HCT116 (cell line): ENCODE results near the gene RNU6-9. TPM values are rescaled to one million over a fixed set of nuclear protein-coding genes. Genes with fewer than 3 reads are reported as not detected.

Experiments used
- ATAC-seq: fragments of 200-7000 bp; cut with Tn5 transposase; 2 replicates; pipeline ENCODE4 v1.9.1; 2020; ENCODE audit warnings: mild to moderate bottlenecking, moderate library complexity
- BruUV-seq: library from RNA; stranded (reverse); fragments of 400-500 nt; replicated peaks from 2 replicates; lab custom pipeline; 2021; lab: Mats Ljungman, UMichigan
- CTCF ChIA-PET: fragments of 300-600 bp; sonication (Branson Sonifier 250); formaldehyde crosslinking; loops from one replicate; lab custom pipeline; 2021; ENCODE audit warnings: antibody characterized with exemption; lab: Charles Lee
- POLR2A ChIA-PET: fragments of 300-600, 350-600 bp; sonication (Branson Sonifier 250); formaldehyde crosslinking; loops from one replicate; lab custom pipeline; 2021; ENCODE audit warnings: antibody characterized with exemption; lab: Charles Lee
- RAD21 ChIA-PET, 2 experiments: fragments of 300-600 bp; sonication (Branson Sonifier 250); formaldehyde crosslinking; loops; one replicate each; lab custom pipeline; 2023; ENCODE audit warnings: low total read pairs in 2 of 2; ENCODE audit not compliant: uncharacterized antibody in 2 of 2, unreplicated experiment in 2 of 2, low non-redundant PET in 1 of 2; lab: Charles Lee
- DNase-seq: peaks from one replicate; pipeline ENCODE4 v3.0.0-alpha.2; 2010; ENCODE audit warnings: low read depth, low spot score
- H2AFZ ChIP-seq: fragments of 200-600 bp; shearing (Covaris generic), sonication (generic); 2 replicates; pipeline ENCODE4 v1.6.1; 2017; ENCODE audit warnings: low read depth, mixed run types, mixed read lengths, antibody characterized with exemption, low read length; ENCODE audit not compliant: poor library complexity, severe bottlenecking
- H3K27ac ChIP-seq: 2 replicates; pipeline ENCODE4 v1.5.1; 2012; ENCODE audit warnings: low read depth, low read length
- H3K27me3 ChIP-seq: fragments of 200-600 bp; sonication (generic); 2 replicates; pipeline ENCODE4 v1.6.1; 2016; ENCODE audit warnings: mixed run types, low read length, mixed read lengths; ENCODE audit not compliant: insufficient read depth
- H3K36me3 ChIP-seq, 2 experiments: fragments of 200-500 bp in 1 of 2; fragments of 200-600 bp in 1 of 2; sonication (Bioruptor generic) in 1 of 2; sonication (generic) in 1 of 2; 2 replicates each; pipeline versions ENCODE4 v1.5.1 to v1.6.1; 2014 to 2016; ENCODE audit warnings: low read length in 2 of 2, inconsistent platforms in 1 of 2, mixed read lengths in 1 of 2, mixed run types in 1 of 2; ENCODE audit not compliant: insufficient read depth in 2 of 2, control insufficient read depth in 1 of 2
- H3K4me1 ChIP-seq, 2 experiments: fragments of 200-600 bp in 1 of 2; sonication (generic) in 1 of 2; 2 replicates each; pipeline versions ENCODE4 v1.5.1 to v1.6.1; 2012 to 2017; ENCODE audit warnings: low read length in 2 of 2, inconsistent platforms in 1 of 2, mild to moderate bottlenecking in 1 of 2, mixed read lengths in 1 of 2, mixed run types in 1 of 2, moderate library complexity in 1 of 2; ENCODE audit not compliant: insufficient read depth in 2 of 2, control insufficient read depth in 1 of 2
- H3K4me2 ChIP-seq: fragments of 200-600 bp; sonication (generic); 2 replicates; pipeline ENCODE4 v1.6.1; 2017; ENCODE audit warnings: mixed run types, low read length, mixed read lengths
- H3K4me3 ChIP-seq, 2 experiments: fragments of 200-600 bp in 1 of 2; sonication (generic) in 1 of 2; replicated peaks in 1 of 2; 2 replicates each; pipeline ENCODE4 v1.5.1; 2011 to 2016; ENCODE audit warnings: low read length in 2 of 2, control low read depth in 1 of 2, low read depth in 1 of 2, mild to moderate bottlenecking in 1 of 2, mixed read lengths in 1 of 2, mixed run types in 1 of 2
- H3K79me2 ChIP-seq: fragments of 200-600 bp; sonication (generic); 2 replicates; pipeline ENCODE4 v1.6.1; 2017; ENCODE audit warnings: mild to moderate bottlenecking, mixed run types, low read length, moderate library complexity, mixed read lengths; ENCODE audit not compliant: insufficient read depth
- H3K9ac ChIP-seq: fragments of 200-600 bp; sonication (generic); 2 replicates; pipeline ENCODE4 v1.6.1; 2016; ENCODE audit warnings: low read length, mixed read lengths
- H3K9me2 ChIP-seq: fragments of 200-600 bp; sonication (generic), shearing (Covaris generic); 2 replicates; pipeline ENCODE4 v1.6.1; 2017; ENCODE audit warnings: mixed run types, mild to moderate bottlenecking, moderate library complexity; ENCODE audit not compliant: insufficient read depth
- H3K9me3 ChIP-seq, 2 experiments: fragments of 200-500 bp in 1 of 2; fragments of 200-600 bp in 1 of 2; sonication (Bioruptor generic) in 1 of 2; sonication (generic) in 1 of 2; 2 replicates each; pipeline ENCODE4 v1.6.1; 2014 to 2017; ENCODE audit warnings: low read length in 2 of 2, mixed read lengths in 2 of 2, inconsistent platforms in 1 of 2, low read depth in 1 of 2, mild to moderate bottlenecking in 1 of 2, mixed run types in 1 of 2, moderate library complexity in 1 of 2; ENCODE audit not compliant: control insufficient read depth in 1 of 2, insufficient read depth in 1 of 2
- H4K20me1 ChIP-seq: fragments of 200-600 bp; sonication (generic), shearing (Covaris generic); 2 replicates; pipeline ENCODE4 v1.6.1; 2017; ENCODE audit warnings: mixed run types, mild to moderate bottlenecking, moderate library complexity; ENCODE audit not compliant: insufficient read depth
- CBX3 ChIP-seq: IDR thresholded peaks from 2 replicates; pipeline ENCODE4 v1.6.1; 2012; ENCODE audit warnings: low read depth
- EGR1 ChIP-seq: IDR thresholded peaks from 2 replicates; pipeline ENCODE4 v1.6.1; 2012; ENCODE audit warnings: low read depth
- ELF1 ChIP-seq: IDR thresholded peaks from 2 replicates; pipeline ENCODE4 v1.6.1; 2012; ENCODE audit warnings: low read depth, borderline replicate concordance
- EZH2 ChIP-seq: fragments of 200-600 bp; sonication (generic); IDR thresholded peaks from 2 replicates; pipeline ENCODE4 v1.6.1; 2017; ENCODE audit warnings: antibody characterized with exemption, mixed run types
- FOSL1 ChIP-seq: IDR thresholded peaks from 2 replicates; pipeline ENCODE4 v1.6.1; 2012; ENCODE audit warnings: low read depth
- JUND ChIP-seq: IDR thresholded peaks from 2 replicates; pipeline ENCODE4 v1.6.1; 2012
- POLR2A ChIP-seq: IDR thresholded peaks from 2 replicates; pipeline ENCODE4 v1.7.0; 2011; ENCODE audit warnings: borderline replicate concordance; ENCODE audit not compliant: insufficient read depth, insufficient read length; ENCODE audit errors: extremely low read depth
- POLR2AphosphoS5 ChIP-seq: IDR thresholded peaks from 2 replicates; pipeline ENCODE4 v1.6.1; 2011; ENCODE audit warnings: mild to moderate bottlenecking, low read depth, low read length, moderate library complexity
- RAD21 ChIP-seq: IDR thresholded peaks from 2 replicates; pipeline ENCODE4 v1.6.1; 2012; ENCODE audit warnings: low read depth, mild to moderate bottlenecking
- SIN3A ChIP-seq: IDR thresholded peaks from 2 replicates; pipeline ENCODE4 v1.6.1; 2012; ENCODE audit warnings: low read depth
- SP1 ChIP-seq: IDR thresholded peaks from 2 replicates; pipeline ENCODE4 v1.6.1; 2012; ENCODE audit warnings: low read depth
- SRF ChIP-seq: IDR thresholded peaks from 2 replicates; pipeline ENCODE4 v1.6.1; 2012; ENCODE audit warnings: low read depth
- TCF7L2 ChIP-seq: IDR thresholded peaks from 2 replicates; pipeline ENCODE4 v1.7.0; 2011; ENCODE audit warnings: borderline replicate concordance, inconsistent platforms; ENCODE audit not compliant: insufficient read depth, insufficient read length; ENCODE audit errors: extremely low read depth
- YY1 ChIP-seq: IDR thresholded peaks from 2 replicates; pipeline ENCODE4 v1.6.1; 2011; ENCODE audit warnings: low read length, low read depth, moderate library complexity, mild to moderate bottlenecking; ENCODE audit not compliant: insufficient replicate concordance; ENCODE audit errors: extremely low read depth
- ZBTB33 ChIP-seq: IDR thresholded peaks from 2 replicates; pipeline ENCODE4 v1.6.1; 2011; ENCODE audit warnings: mild to moderate bottlenecking, low read length, moderate library complexity; ENCODE audit not compliant: insufficient replicate concordance; ENCODE audit errors: extremely low read depth
- ZFX ChIP-seq: fragments of 450-650 bp; IDR thresholded peaks from 2 replicates; pipeline ENCODE4 v1.6.1; 2017
- ZNF274 ChIP-seq: fragments of 200-500 bp; sonication (Bioruptor generic); IDR thresholded peaks from 2 replicates; pipeline ENCODE4 v1.6.1; 2014; ENCODE audit warnings: mild to moderate bottlenecking, low read depth, low read length, inconsistent platforms
- intact Hi-C: fragments of 100-400 bp; cut with micrococcal nuclease; formaldehyde crosslinking; loops from 2 replicates; pipeline ENCODE4 v1.10.0; 2022
- total RNA-seq: library from RNA; stranded (reverse); gene quantifications from one replicate; pipeline ENCODE4 v1.2.1, GENCODE V29; 2021; ENCODE audit not compliant: unreplicated experiment
- TF ChIP-seq, protein P1 (sequence below): IDR thresholded peaks from 2 replicates; pipeline ENCODE4 v1.6.1; 2012
- TF ChIP-seq, protein P2 (sequence below), 3 experiments: fragments of 200-600 bp in 1 of 3; sonication (generic) in 1 of 3; IDR thresholded peaks in 2 of 3; conservative IDR thresholded peaks in 1 of 3; 2 replicates each; pipeline ENCODE4 v1.5.1; 2012 to 2017; ENCODE audit warnings: low read depth in 2 of 3, low read length in 2 of 3, antibody characterized with exemption in 1 of 3, borderline replicate concordance in 1 of 3, control low read depth in 1 of 3, mild to moderate bottlenecking in 1 of 3, mixed read lengths in 1 of 3, mixed run types in 1 of 3, moderate library complexity in 1 of 3; ENCODE audit not compliant: insufficient read depth in 1 of 3

Gene RNU6-9
- total RNA-seq, 1 experiment from 2014 or later = not detected

- TF ChIP-seq ZBTB33 (no peak), ZFX (no peak), SP1 (no peak), POLR2AphosphoS5 (no peak), TCF7L2 (no peak), RAD21 (no peak), ELF1 (no peak)
Observed at GRCh38 chr19:898663-899062, 5.4 kb downstream of the RNU6-9 start (continued).

DNA sequence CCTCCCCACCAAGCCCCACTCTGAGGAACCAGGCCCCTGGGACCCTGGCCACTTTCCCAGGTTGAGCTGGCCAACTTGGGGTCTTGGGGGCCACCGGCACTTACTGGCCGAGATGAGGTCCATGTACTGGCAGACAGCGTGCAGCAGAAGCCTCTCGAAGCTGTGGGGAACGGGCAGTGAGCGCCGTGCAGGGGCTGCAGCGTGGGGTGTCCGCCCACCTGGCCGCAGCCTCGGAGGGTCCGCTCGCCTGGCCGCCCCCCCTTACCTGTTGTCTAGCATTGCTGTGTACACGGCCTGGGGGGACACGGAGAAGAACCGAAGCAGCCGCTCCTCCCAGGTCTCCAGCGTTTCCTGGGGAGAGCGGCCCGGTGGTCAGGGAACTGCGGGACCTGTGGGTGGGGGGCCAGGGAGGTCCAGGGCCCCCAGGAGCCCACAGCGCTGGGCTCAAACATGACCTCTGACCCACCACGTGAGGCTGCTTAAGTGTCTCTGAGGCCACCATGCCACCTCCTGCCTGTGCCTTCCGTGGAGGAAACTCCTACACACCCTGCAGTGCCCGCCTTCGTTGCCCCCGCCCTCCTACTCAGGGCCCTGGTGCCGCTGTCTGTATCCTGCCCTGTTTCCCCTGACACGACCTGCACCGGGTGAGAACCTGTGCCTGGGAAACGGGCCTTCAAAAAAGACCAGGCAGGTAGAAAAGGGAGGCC is 6.2 kb downstream of the RNU6-9 start:
- Histone ChIP-seq H3K4me3 (no peak overlapping the region), H3K9me2 (no peaks in the 10 kb centered on the region), H3K9ac (no peak overlapping the region), H3K79me2 (peaks cover 15% of the 10 kb centered on the region; the same call in 1 of the 2 replicates), H3K4me2 (no peak overlapping the region), H3K27me3 (no peaks in the 10 kb centered on the region), H3K9me3 (no peaks in the 10 kb centered on the region), H4K20me1 (no peaks in the 10 kb centered on the region), H3K27ac (peak overlapping the region; percentile 49; the same call in 1 of the 2 replicates), H3K36me3 (peaks cover 6 to 7% of the 10 kb centered on the region in 2 experiments; a peak in 3 of 4 replicates), H2AFZ (no peak overlapping the region), H3K4me1 (peaks cover 6 to 16% of the 10 kb centered on the region in 2 experiments; a peak in 3 of 4 replicates)
- RAD21 ChIA-PET = no interaction called here
- CTCF ChIA-PET = no interaction called here
- intact Hi-C loops = no loop called here
- ATAC-seq (no peak), DNase-seq (no peak)
- BruUV-seq = no TSS peak
- POLR2A ChIA-PET = no interaction called here
- TF ChIP-seq YY1 (no peak), CBX3 (no peak), SP1 (no peak), SIN3A (no peak), POLR2AphosphoS5 (no peak), POLR2A (no peak), JUND (no peak), RAD21 (no peak), ZFX (no peak), ELF1 (no peak), FOSL1 (no peak), SRF (no peak), ZNF274 (no peak), EGR1 (no peak), EZH2 (no peak), ZBTB33 (no peak)
- TF ChIP-seq, protein P1, sequence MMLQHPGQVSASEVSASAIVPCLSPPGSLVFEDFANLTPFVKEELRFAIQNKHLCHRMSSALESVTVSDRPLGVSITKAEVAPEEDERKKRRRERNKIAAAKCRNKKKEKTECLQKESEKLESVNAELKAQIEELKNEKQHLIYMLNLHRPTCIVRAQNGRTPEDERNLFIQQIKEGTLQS = no peak
- TF ChIP-seq, protein P2, sequence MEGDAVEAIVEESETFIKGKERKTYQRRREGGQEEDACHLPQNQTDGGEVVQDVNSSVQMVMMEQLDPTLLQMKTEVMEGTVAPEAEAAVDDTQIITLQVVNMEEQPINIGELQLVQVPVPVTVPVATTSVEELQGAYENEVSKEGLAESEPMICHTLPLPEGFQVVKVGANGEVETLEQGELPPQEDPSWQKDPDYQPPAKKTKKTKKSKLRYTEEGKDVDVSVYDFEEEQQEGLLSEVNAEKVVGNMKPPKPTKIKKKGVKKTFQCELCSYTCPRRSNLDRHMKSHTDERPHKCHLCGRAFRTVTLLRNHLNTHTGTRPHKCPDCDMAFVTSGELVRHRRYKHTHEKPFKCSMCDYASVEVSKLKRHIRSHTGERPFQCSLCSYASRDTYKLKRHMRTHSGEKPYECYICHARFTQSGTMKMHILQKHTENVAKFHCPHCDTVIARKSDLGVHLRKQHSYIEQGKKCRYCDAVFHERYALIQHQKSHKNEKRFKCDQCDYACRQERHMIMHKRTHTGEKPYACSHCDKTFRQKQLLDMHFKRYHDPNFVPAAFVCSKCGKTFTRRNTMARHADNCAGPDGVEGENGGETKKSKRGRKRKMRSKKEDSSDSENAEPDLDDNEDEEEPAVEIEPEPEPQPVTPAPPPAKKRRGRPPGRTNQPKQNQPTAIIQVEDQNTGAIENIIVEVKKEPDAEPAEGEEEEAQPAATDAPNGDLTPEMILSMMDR (IDR thresholded peaks at IDR 0.05 in 2 of 3, conservative IDR thresholded peaks at IDR 0.05 in 1 of 3; ENCODE audit: borderline replicate concordance in 1 of 3, insufficient read depth in 1 of 3, low read depth in 2 of 3, low read length in 2 of 3) = no peak
